HepG2 (cell line): ENCODE results near the gene INSRR. TPM values are rescaled to one million over a fixed set of nuclear protein-coding genes. Genes with fewer than 3 reads are reported as not detected.
A peak's percentile ranks its signal among the peaks of the same experiment; 100 is the strongest.

ENCODE experiments used
- ARHGAP35 ChIP-seq: sonication (generic); formaldehyde crosslinking; IDR thresholded peaks from 2 replicates; pipeline ENCODE4 v1.9.0; 2022; ENCODE audit warnings: mild to moderate bottlenecking, inconsistent platforms, moderate library complexity, missing genetic modification reagents, borderline replicate concordance
- KLF15 ChIP-seq: sonication (generic); formaldehyde crosslinking; IDR thresholded peaks from 2 replicates; pipeline ENCODE4 v1.8.1; 2023; ENCODE audit warnings: borderline replicate concordance, mild to moderate bottlenecking, inconsistent platforms, missing genetic modification reagents, mixed read lengths
- LCORL ChIP-seq, 2 experiments: fragments of 450-650 bp in 1 of 2; sonication (generic) in 1 of 2; formaldehyde crosslinking in 1 of 2; IDR thresholded peaks; 2 replicates each; pipeline versions ENCODE4 v1.5.0 to v1.6.1; 2017 to 2020; ENCODE audit warnings: antibody characterized with exemption in 1 of 2, missing genetic modification reagents in 1 of 2
- MBNL3 ChIP-seq: fragments of 250-450 bp; sonication (Bioruptor Pico); conservative IDR thresholded peaks from 2 replicates; pipeline ENCODE4 v1.8.0; 2022; ENCODE audit warnings: mild to moderate bottlenecking, inconsistent platforms
- MED13 ChIP-seq: sonication (generic); formaldehyde crosslinking; IDR thresholded peaks from 2 replicates; pipeline ENCODE4 v1.5.0; 2020; ENCODE audit warnings: missing genetic modification reagents
- MEF2D ChIP-seq: sonication (generic); formaldehyde crosslinking; IDR thresholded peaks from 2 replicates; pipeline ENCODE4 v1.5.1; 2020; ENCODE audit warnings: mild to moderate bottlenecking, missing genetic modification reagents
- MTA3 ChIP-seq: sonication (generic); formaldehyde crosslinking; IDR thresholded peaks from 2 replicates; pipeline ENCODE4 v1.4.0; 2020; ENCODE audit warnings: missing genetic modification reagents
- NCOA2 ChIP-seq: sonication (generic); formaldehyde crosslinking; IDR thresholded peaks from 2 replicates; pipeline ENCODE4 v1.8.0; 2022; ENCODE audit warnings: inconsistent platforms
- RAD21 ChIP-seq: fragments of 450-650 bp; formaldehyde crosslinking; IDR thresholded peaks from 2 replicates; pipeline ENCODE4 v1.5.0; 2020; ENCODE audit warnings: mild to moderate bottlenecking
- RFX1 ChIP-seq: fragments of 450-650 bp; IDR thresholded peaks from 2 replicates; pipeline ENCODE4 v1.6.1; 2017
- TAF15 ChIP-seq: fragments of 200-400 bp; formaldehyde crosslinking; IDR thresholded peaks from one replicate; pipeline ENCODE4 v1.6.1; 2018; ENCODE audit warnings: mild to moderate bottlenecking, low read depth, low read length; ENCODE audit not compliant: poor library complexity, severe bottlenecking
- ZNF234 ChIP-seq: sonication (generic); formaldehyde crosslinking; conservative IDR thresholded peaks from 2 replicates; pipeline ENCODE4 v1.5.1; 2020; ENCODE audit warnings: mild to moderate bottlenecking, missing genetic modification reagents
- ZNF256 ChIP-seq: sonication (generic); formaldehyde crosslinking; conservative IDR thresholded peaks from 2 replicates; pipeline ENCODE4 v1.4.0; 2020; ENCODE audit warnings: missing genetic modification reagents
- ZNF567 ChIP-seq: sonication (generic); formaldehyde crosslinking; IDR thresholded peaks from 2 replicates; pipeline ENCODE4 v1.8.1; 2023; ENCODE audit warnings: mild to moderate bottlenecking, missing genetic modification reagents, borderline replicate concordance
- ZNF589 ChIP-seq: sonication (generic); formaldehyde crosslinking; conservative IDR thresholded peaks from 2 replicates; pipeline ENCODE4 v1.8.0; 2022; ENCODE audit warnings: mild to moderate bottlenecking, moderate library complexity, missing genetic modification reagents
- ZNF782 ChIP-seq: sonication (generic); formaldehyde crosslinking; IDR thresholded peaks from 2 replicates; pipeline ENCODE4 v1.4.0; 2020; ENCODE audit warnings: missing genetic modification reagents, mild to moderate bottlenecking, borderline replicate concordance
- polyA plus RNA-seq, 8 experiments: library from polyadenylated mRNA; depleted of rRNA in 3 of 8; stranded (reverse) in 7 of 8; unstranded in 1 of 8; fragments of >200 nt; fragmentation: Illumina TruSeq in 4 of 8; extraction: Trizol in 4 of 8; gene quantifications; 2 replicates each; pipeline versions ENCODE4 v1.2.1 to v1.2.3, GENCODE V29; 2011 to 2016; ENCODE audit warnings: low read depth in 4 of 8, missing spikeins in 1 of 8, mixed read lengths in 1 of 8; ENCODE audit not compliant: insufficient read depth in 1 of 8
- total RNA-seq, 5 experiments: library from RNA; depleted of rRNA; stranded (reverse); fragments of >200 nt; fragmentation: Illumina TruSeq; extraction: Trizol; gene quantifications; 2 replicates each; pipeline ENCODE4 v1.2.3, GENCODE V29; 2016; ENCODE audit warnings: low read depth in 1 of 5
- TF ChIP-seq, protein P1 (sequence below): sonication (generic); formaldehyde crosslinking; conservative IDR thresholded peaks from 2 replicates; pipeline ENCODE4 v1.4.0; 2020; ENCODE audit warnings: missing genetic modification reagents
- TF ChIP-seq, protein P2 (sequence below): sonication (generic); formaldehyde crosslinking; IDR thresholded peaks from 2 replicates; pipeline ENCODE4 v1.4.0; 2020; ENCODE audit warnings: missing genetic modification reagents, borderline replicate concordance
- TF ChIP-seq, protein P3 (sequence below): sonication (generic); formaldehyde crosslinking; IDR thresholded peaks from 2 replicates; pipeline ENCODE4 v1.4.0; 2020; ENCODE audit warnings: missing genetic modification reagents
- TF ChIP-seq, protein P4 (sequence below): sonication (generic); formaldehyde crosslinking; conservative IDR thresholded peaks from 2 replicates; pipeline ENCODE4 v1.4.0; 2020; ENCODE audit warnings: missing genetic modification reagents

Gene INSRR
- total and polyA plus RNA-seq, 2 of the 13 experiments (the other 11 are each of a cell fraction or from before 2014, with no cell fraction given), result not detected

DNA sequence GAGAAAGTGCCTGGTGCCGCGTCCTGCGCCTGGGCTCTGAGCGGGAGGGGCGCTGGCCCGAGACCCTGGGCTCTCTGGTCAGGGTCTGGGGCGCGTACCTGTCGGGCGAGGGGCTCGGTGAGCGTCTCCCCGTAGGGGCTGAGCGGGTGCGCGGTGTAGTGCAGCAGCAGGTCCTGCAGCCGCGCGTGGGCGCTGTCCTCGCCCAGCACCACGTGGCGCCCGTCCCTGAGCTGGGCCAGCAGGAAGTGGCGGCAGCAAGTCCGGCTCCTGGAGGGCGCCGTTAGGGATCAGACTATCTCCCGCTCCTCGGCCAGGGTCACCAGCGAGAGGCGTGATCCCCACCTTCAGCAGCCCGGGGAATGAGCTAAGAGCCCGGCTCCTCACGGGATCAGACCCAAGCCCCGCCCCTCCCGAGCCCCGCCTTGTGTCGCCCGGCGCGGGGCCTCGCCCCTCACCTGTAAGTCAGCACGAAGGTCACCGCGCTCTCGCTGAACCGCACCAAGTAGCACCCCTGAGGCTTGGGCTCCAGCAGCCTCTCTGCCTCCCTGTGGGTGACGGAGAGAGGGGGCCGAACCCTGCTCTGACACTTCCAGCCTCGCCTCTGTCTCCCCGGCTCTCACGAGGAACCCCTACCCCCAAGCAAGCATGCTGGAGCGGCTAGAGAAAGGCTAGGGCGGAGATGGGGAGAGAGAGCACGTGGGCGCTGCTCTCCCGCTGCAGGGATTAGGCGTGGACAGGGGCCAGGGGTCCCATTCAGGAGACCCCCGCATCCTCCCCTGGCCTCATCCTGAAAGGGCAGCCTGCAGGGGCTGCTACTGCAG, 45.0 kb downstream of the INSRR start (continued):
- TF ChIP-seq, protein P1, sequence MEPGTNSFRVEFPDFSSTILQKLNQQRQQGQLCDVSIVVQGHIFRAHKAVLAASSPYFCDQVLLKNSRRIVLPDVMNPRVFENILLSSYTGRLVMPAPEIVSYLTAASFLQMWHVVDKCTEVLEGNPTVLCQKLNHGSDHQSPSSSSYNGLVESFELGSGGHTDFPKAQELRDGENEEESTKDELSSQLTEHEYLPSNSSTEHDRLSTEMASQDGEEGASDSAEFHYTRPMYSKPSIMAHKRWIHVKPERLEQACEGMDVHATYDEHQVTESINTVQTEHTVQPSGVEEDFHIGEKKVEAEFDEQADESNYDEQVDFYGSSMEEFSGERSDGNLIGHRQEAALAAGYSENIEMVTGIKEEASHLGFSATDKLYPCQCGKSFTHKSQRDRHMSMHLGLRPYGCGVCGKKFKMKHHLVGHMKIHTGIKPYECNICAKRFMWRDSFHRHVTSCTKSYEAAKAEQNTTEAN (CRISPR knock-in tag), result peak; percentile 56; the same call in 1 of the 2 replicates
- TF ChIP-seq TAF15 (no peak), ZNF256 (peak; percentile 87), ZNF782 (peak; percentile 88), RAD21 (CRISPR knock-in tag) (peak; percentile 64), ZNF567 (CRISPR knock-in tag) (no peak), LCORL (IDR thresholded peaks at IDR 0.05) (no peak), LCORL (CRISPR knock-in tag; IDR thresholded peaks at IDR 0.05) (peak; percentile 69; the same call in 1 of the 2 replicates), MED13 (peak; percentile 63; the same call in 1 of the 2 replicates), RFX1 (no peak), MTA3 (CRISPR knock-in tag) (no peak), KLF15 (0 out of 2 replicates have a peak, but pooled peaks have one; percentile 71), ZNF234 (CRISPR knock-in tag) (no peak), MEF2D (CRISPR knock-in tag) (peak; percentile 75; the same call in 1 of the 2 replicates), ZNF589 (CRISPR knock-in tag) (0 out of 2 replicates have a peak, but pooled peaks have one; percentile 34), NCOA2 (no peak), ARHGAP35 (peak; percentile 97), MBNL3 (CRISPR knock-in tag) (no peak)
- TF ChIP-seq, protein P2, sequence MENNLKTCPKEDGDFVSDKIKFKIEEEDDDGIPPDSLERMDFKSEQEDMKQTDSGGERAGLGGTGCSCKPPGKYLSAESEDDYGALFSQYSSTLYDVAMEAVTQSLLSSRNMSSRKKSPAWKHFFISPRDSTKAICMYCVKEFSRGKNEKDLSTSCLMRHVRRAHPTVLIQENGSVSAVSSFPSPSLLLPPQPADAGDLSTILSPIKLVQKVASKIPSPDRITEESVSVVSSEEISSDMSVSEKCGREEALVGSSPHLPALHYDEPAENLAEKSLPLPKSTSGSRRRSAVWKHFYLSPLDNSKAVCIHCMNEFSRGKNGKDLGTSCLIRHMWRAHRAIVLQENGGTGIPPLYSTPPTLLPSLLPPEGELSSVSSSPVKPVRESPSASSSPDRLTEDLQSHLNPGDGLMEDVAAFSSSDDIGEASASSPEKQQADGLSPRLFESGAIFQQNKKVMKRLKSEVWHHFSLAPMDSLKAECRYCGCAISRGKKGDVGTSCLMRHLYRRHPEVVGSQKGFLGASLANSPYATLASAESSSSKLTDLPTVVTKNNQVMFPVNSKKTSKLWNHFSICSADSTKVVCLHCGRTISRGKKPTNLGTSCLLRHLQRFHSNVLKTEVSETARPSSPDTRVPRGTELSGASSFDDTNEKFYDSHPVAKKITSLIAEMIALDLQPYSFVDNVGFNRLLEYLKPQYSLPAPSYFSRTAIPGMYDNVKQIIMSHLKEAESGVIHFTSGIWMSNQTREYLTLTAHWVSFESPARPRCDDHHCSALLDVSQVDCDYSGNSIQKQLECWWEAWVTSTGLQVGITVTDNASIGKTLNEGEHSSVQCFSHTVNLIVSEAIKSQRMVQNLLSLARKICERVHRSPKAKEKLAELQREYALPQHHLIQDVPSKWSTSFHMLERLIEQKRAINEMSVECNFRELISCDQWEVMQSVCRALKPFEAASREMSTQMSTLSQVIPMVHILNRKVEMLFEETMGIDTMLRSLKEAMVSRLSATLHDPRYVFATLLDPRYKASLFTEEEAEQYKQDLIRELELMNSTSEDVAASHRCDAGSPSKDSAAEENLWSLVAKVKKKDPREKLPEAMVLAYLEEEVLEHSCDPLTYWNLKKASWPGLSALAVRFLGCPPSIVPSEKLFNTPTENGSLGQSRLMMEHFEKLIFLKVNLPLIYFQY (CRISPR knock-in tag), result peak; percentile 76; the same call in 1 of the 2 replicates
- TF ChIP-seq, protein P3, sequence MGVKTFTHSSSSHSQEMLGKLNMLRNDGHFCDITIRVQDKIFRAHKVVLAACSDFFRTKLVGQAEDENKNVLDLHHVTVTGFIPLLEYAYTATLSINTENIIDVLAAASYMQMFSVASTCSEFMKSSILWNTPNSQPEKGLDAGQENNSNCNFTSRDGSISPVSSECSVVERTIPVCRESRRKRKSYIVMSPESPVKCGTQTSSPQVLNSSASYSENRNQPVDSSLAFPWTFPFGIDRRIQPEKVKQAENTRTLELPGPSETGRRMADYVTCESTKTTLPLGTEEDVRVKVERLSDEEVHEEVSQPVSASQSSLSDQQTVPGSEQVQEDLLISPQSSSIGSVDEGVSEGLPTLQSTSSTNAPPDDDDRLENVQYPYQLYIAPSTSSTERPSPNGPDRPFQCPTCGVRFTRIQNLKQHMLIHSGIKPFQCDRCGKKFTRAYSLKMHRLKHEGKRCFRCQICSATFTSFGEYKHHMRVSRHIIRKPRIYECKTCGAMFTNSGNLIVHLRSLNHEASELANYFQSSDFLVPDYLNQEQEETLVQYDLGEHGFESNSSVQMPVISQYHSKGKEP (CRISPR knock-in tag), result no peak
- TF ChIP-seq, protein P4, sequence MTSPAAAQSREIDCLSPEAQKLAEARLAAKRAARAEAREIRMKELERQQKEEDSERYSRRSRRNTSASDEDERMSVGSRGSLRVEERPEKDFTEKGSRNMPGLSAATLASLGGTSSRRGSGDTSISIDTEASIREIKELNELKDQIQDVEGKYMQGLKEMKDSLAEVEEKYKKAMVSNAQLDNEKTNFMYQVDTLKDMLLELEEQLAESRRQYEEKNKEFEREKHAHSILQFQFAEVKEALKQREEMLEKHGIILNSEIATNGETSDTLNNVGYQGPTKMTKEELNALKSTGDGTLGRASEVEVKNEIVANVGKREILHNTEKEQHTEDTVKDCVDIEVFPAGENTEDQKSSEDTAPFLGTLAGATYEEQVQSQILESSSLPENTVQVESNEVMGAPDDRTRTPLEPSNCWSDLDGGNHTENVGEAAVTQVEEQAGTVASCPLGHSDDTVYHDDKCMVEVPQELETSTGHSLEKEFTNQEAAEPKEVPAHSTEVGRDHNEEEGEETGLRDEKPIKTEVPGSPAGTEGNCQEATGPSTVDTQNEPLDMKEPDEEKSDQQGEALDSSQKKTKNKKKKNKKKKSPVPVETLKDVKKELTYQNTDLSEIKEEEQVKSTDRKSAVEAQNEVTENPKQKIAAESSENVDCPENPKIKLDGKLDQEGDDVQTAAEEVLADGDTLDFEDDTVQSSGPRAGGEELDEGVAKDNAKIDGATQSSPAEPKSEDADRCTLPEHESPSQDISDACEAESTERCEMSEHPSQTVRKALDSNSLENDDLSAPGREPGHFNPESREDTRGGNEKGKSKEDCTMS, result no peak
